AG10803 (cell line): ENCODE measurements around the gene ANO9.

Experiments used
- DNase-seq: peaks from one replicate; pipeline ENCODE4 v3.0.0; 2010; ENCODE audit warnings: low read depth
- H3K4me3 ChIP-seq: 2 replicates; pipeline ENCODE4 v1.5.1; 2011; ENCODE audit warnings: mild to moderate bottlenecking, low read length, control low read depth
- CTCF ChIP-seq: conservative IDR thresholded peaks from 2 replicates; pipeline ENCODE4 v1.5.1; 2011; ENCODE audit warnings: mild to moderate bottlenecking, low read length, control low read depth, inconsistent platforms

The ANO9 gene

GRCh38 chr11:422249-422656 lies 19.6 kb downstream of the ANO9 start:
- no peak for TF ChIP-seq CTCF
- DNase-seq, result no peak
- H3K4me3 ChIP-seq, result no peak overlapping the region

- no peak overlapping the region for H3K4me3 ChIP-seq
- TF ChIP-seq CTCF, result no peak
- DNase-seq, result no peak
These were observed 20.9 kb downstream of the ANO9 start for GRCh38 chr11:420911-421321.

GRCh38 chr11:420054-420910 lies 21.5 kb downstream of the ANO9 start:
- no peak for DNase-seq
- H3K4me3 ChIP-seq, result no peak overlapping the region
- no peak for TF ChIP-seq CTCF

DNA sequence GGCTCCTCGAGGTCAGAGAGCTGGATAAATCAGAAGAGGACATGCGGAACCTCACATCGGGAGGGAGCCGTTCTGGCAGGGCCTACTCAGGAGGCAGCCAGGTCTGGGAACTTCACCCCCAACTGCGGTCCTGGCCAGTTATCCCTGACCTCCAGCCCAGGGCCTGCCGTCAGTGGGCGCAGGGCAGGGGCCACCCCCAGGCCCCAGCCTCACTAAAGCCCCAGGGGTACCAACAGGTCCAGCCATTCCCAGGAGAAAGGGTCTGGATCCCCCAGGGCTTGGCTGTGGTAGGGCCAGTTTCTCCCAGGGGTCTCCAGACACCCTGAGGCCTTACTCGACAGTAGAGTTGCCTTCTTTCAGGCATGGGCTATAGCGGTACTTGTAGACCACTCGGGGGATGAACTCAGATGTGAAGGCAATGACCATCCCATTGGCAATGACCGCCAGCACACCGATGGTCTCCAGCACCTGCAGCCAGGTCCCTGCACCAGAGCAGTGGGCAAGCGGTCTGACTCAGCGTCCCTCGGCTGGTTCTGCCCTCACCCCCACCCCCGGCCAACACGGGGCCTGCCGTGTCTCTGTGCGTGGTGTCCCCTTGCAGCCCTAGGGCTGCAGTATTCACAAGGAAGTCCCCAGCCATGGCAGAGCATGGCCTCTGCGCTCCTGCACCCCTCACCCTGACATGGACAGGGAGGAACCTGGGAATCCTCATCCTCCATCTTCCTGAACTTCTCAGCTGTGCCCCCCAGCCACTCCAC lies 22.4 kb downstream of the ANO9 start:
- DNase-seq, result no peak
- no peak for TF ChIP-seq CTCF
- H3K4me3 ChIP-seq, result no peak overlapping the region

DNA sequence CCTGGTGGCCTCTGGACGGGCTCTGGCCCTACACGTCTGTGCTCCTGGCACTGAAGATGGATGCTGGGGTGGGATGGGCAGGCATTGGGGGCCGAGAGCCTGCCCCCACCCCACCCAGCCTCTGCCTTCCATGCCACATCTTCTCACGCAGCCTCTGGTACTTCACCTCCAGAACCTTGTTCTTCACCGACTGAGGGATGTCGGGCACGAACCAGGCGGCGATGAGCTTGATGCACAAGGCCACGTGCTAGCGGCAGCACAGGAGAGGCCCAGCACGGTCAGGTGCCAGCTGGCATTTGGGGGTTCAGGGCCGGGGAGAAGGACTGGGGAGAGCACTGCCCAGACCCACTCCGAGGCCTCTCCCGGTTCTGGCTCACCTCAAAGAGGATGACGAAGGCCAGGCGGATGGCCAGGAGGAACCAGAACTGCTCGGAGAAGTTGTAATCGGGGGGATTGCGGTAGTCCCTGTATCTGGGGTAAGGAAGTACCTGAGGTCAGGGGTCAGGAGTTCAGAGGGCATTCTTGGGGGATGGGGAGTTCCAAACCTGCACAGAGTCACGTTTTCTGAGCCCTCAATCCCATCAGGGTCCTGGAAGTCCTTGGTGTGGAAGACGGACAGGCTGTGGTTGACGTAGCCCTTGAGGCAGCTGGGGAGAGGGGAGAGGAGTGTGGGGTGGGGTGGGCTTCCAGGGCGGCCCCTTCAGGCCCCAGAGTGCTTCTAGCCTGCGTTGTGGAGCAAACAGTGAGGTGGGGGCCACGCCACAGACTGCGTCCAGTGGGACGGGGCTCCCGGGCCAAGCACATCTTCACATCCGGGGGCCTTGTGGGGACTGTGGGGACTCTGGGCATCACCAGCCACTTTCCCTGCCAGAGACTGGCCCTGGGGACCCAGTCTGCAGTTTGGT lies 23.2 kb downstream of the ANO9 start:
- no peak for TF ChIP-seq CTCF
- no peak for DNase-seq
- H3K4me3 ChIP-seq, result no peak overlapping the region

DNA sequence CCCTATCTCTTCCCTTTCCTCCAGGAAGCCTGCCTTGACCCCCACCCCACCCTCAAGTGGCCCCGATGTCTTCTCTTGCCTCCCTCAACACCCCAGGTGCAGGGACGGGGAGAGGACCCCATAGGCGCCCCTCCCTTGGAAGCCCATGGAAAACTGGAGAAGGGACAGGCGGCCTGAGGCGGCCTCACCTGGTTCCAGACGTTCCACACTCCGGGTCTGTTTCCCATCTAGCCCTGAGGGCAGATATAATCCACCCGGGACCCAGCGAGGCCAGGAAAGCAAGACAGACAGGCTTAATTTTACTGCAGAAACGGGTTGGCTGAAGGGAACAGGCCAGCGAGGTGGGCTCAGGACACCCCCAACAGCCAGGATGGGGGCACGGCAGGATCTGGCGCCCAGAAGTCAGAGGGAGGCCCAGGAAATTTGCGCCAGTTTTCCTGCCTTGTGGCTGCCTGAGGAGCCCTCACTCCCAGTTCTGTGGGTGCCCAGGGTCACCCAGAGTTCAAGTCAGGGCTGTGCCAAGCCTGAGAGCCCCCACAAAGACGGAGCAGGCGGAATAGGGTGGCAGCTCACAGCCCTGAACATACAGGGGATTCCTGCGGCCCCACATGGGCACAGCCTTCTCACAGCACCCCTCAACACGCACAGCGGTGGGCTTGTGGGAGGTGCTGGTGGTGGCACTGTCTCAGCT lies 24.0 kb downstream of the ANO9 start:
- DNase-seq, result no peak
- H3K4me3 ChIP-seq, result no peak overlapping the region

More for the DNA sequence above, 24.0 kb downstream of the ANO9 start:
- no peak for TF ChIP-seq CTCF
